ENCODE measurements around the gene NXPH1. TPM values are rescaled to one million over a fixed set of nuclear protein-coding genes. Genes with fewer than 3 reads are reported as not detected.

Gene NXPH1
- total RNA-seq, 4 donors from 2014 or later = not detected

GRCh38 chr7:8444468-8444769 is 11.0 kb downstream of the NXPH1 start:
- Histone ChIP-seq H3K36me3 (no peaks in the 10 kb centered on the region), H3K4me1 (peaks cover 7 to 20% (median 15%) of the 10 kb centered on the region in 4 donors), H3K4me3 (no peak overlapping the region), H3K27ac (replicated peaks in 1 of 4) (no peak overlapping the region), H3K27me3 (peaks cover 0 to 76% (median 34%) of the 10 kb centered on the region in 4 donors), H3K9me3 (peaks cover 0 to 7% (median 0%) of the 10 kb centered on the region in 4 donors)
- WGBS = 47% methylated on average over 7 of the region's 7 CpGs
- intact Hi-C loops (cut with DNase I) = no loop called here
- TF ChIP-seq EP300 (IDR thresholded peaks at IDR 0.05) (no peak), CTCF (IDR thresholded peaks at IDR 0.05) (no peak), POLR2A (IDR thresholded peaks at IDR 0.05; ENCODE audit: low read depth) (no peak), POLR2AphosphoS5 (IDR thresholded peaks at IDR 0.05) (no peak)
- no peak for DNase-seq (ENCODE audit: extremely low spot score)

GRCh38 chr7:8453535-8453934 is 20.1 kb downstream of the NXPH1 start:
- no peak overlapping the region for H3K4me3 ChIP-seq
- DNase-seq (ENCODE audit: extremely low spot score) = no peak
- H3K36me3 ChIP-seq = no peaks in the 10 kb centered on the region
- TF ChIP-seq EP300 (IDR thresholded peaks at IDR 0.05) = no peak
- no peak for TF ChIP-seq CTCF (IDR thresholded peaks at IDR 0.05)
- no peak for TF ChIP-seq POLR2A (IDR thresholded peaks at IDR 0.05; ENCODE audit: low read depth)
- TF ChIP-seq POLR2AphosphoS5 (IDR thresholded peaks at IDR 0.05) = no peak
- H3K27me3 ChIP-seq = peaks cover 0 to under 1% (median 0%) of the 10 kb centered on the region in 4 donors
- H3K9me3 ChIP-seq = peaks cover 0 to 3% (median 0%) of the 10 kb centered on the region in 4 donors
- WGBS = 67% methylated on average over 1 of the region's 1 CpG
- no peaks in the 10 kb centered on the region for H3K4me1 ChIP-seq
- intact Hi-C loops (cut with DNase I) = no loop called here
- no peak overlapping the region for H3K27ac ChIP-seq (replicated peaks in 1 of 4)

- Histone ChIP-seq H3K36me3 (no peaks in the 10 kb centered on the region), H3K4me1 (no peaks in the 10 kb centered on the region), H3K9me3 (peaks cover 0 to 3% (median 0%) of the 10 kb centered on the region in 4 donors), H3K4me3 (no peak overlapping the region), H3K27me3 (no peaks in the 10 kb centered on the region), H3K27ac (replicated peaks in 1 of 4) (no peak overlapping the region)
- DNase-seq (ENCODE audit: extremely low spot score) = no peak
- intact Hi-C loops (cut with DNase I) = no loop called here
- WGBS = 51% methylated on average over 2 of the region's 2 CpGs
- no peak for TF ChIP-seq CTCF (IDR thresholded peaks at IDR 0.05)
- TF ChIP-seq EP300 (IDR thresholded peaks at IDR 0.05) = no peak
- TF ChIP-seq POLR2A (IDR thresholded peaks at IDR 0.05; ENCODE audit: low read depth) = no peak
- no peak for TF ChIP-seq POLR2AphosphoS5 (IDR thresholded peaks at IDR 0.05)
Measured at GRCh38 chr7:8455426-8455825, 22.0 kb downstream of the NXPH1 start.

GRCh38 chr7:8462309-8462708 is 28.9 kb downstream of the NXPH1 start:
- no peak for DNase-seq (ENCODE audit: extremely low spot score)
- Histone ChIP-seq H3K27ac (replicated peaks in 1 of 4) (no peak overlapping the region), H3K9me3 (no peaks in the 10 kb centered on the region), H3K4me1 (no peaks in the 10 kb centered on the region), H3K36me3 (no peaks in the 10 kb centered on the region), H3K27me3 (no peaks in the 10 kb centered on the region), H3K4me3 (no peak overlapping the region)
- TF ChIP-seq POLR2A (IDR thresholded peaks at IDR 0.05; ENCODE audit: low read depth) (no peak), EP300 (IDR thresholded peaks at IDR 0.05) (no peak), CTCF (IDR thresholded peaks at IDR 0.05) (no peak), POLR2AphosphoS5 (IDR thresholded peaks at IDR 0.05) (no peak)
- WGBS = 93% methylated on average over 2 of the region's 2 CpGs
- intact Hi-C loops (cut with DNase I) = no loop called here

GRCh38 chr7:8465338-8465737 is 31.9 kb downstream of the NXPH1 start:
- no peak for DNase-seq (ENCODE audit: extremely low spot score)
- Histone ChIP-seq H3K27me3 (no peaks in the 10 kb centered on the region), H3K9me3 (no peaks in the 10 kb centered on the region), H3K4me3 (no peak overlapping the region), H3K27ac (replicated peaks in 1 of 4) (no peak overlapping the region), H3K36me3 (no peaks in the 10 kb centered on the region), H3K4me1 (no peaks in the 10 kb centered on the region)
- WGBS = 79% methylated on average over 4 of the region's 4 CpGs
- intact Hi-C loops (cut with DNase I) = no loop called here
- no peak for TF ChIP-seq POLR2AphosphoS5 (IDR thresholded peaks at IDR 0.05)
- TF ChIP-seq CTCF (IDR thresholded peaks at IDR 0.05) = no peak
- TF ChIP-seq POLR2A (IDR thresholded peaks at IDR 0.05; ENCODE audit: low read depth) = no peak
- TF ChIP-seq EP300 (IDR thresholded peaks at IDR 0.05) = no peak
